Left ventricle myocardium inferior (tissue), 1 donor: ENCODE data around the gene MACC1. TPM values are rescaled to one million over a fixed set of nuclear protein-coding genes. Genes with fewer than 3 reads are reported as not detected.

Source experiments
- DNase-seq: peaks from one replicate; pipeline ENCODE4 v3.0.0-alpha.2; 2020
- H3K27ac ChIP-seq: fragments of 200-600 bp; replicated peaks from 2 replicates; pipeline ENCODE4 v1.8.0; 2021
- H3K27me3 ChIP-seq: fragments of 200-600 bp; 2 replicates; pipeline ENCODE4 v1.8.0; 2021; ENCODE audit warnings: low read depth
- H3K36me3 ChIP-seq: fragments of 200-600 bp; 2 replicates; pipeline ENCODE4 v1.8.0; 2021
- H3K4me1 ChIP-seq: fragments of 200-600 bp; 2 replicates; pipeline ENCODE4 v1.8.0; 2021
- H3K4me3 ChIP-seq: fragments of 200-600 bp; 2 replicates; pipeline ENCODE4 v1.8.0; 2021; ENCODE audit warnings: mild to moderate bottlenecking, moderate library complexity
- H3K9me3 ChIP-seq: fragments of 200-600 bp; replicated peaks from 2 replicates; pipeline ENCODE4 v1.8.0; 2021
- intact Hi-C: fragments of 100-400 bp; cut with micrococcal nuclease; formaldehyde crosslinking; loops from one replicate; pipeline ENCODE4 v1.11.0; 2022
- total RNA-seq: library from RNA; stranded (reverse); fragmentation: NEBNext Ultra II Directional; extraction: Animal tissue kit (Norgen Biotek cat#: 25700); gene quantifications from one replicate; pipeline ENCODE4 v1.2.1, GENCODE V29; 2021
- TF ChIP-seq, protein P1 (sequence below): fragments of 200-600 bp; IDR thresholded peaks from 2 replicates; pipeline ENCODE4 v1.8.0; 2021; ENCODE audit warnings: antibody characterized with exemption, mild to moderate bottlenecking, borderline replicate concordance
- donor health status: DM: no; HTN: yes; CAD: no; lungs with severe emphysema.

The MACC1 gene
- total RNA-seq, 1 donor from 2014 or later: 0.03 TPM

GRCh38 chr7:20229081-20229480 lies 11.9 kb upstream of the MACC1 start:
- no peaks in the 10 kb centered on the region for H3K36me3 ChIP-seq
- no peak for DNase-seq
- TF ChIP-seq, protein P1, sequence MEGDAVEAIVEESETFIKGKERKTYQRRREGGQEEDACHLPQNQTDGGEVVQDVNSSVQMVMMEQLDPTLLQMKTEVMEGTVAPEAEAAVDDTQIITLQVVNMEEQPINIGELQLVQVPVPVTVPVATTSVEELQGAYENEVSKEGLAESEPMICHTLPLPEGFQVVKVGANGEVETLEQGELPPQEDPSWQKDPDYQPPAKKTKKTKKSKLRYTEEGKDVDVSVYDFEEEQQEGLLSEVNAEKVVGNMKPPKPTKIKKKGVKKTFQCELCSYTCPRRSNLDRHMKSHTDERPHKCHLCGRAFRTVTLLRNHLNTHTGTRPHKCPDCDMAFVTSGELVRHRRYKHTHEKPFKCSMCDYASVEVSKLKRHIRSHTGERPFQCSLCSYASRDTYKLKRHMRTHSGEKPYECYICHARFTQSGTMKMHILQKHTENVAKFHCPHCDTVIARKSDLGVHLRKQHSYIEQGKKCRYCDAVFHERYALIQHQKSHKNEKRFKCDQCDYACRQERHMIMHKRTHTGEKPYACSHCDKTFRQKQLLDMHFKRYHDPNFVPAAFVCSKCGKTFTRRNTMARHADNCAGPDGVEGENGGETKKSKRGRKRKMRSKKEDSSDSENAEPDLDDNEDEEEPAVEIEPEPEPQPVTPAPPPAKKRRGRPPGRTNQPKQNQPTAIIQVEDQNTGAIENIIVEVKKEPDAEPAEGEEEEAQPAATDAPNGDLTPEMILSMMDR: no peak
- no peak overlapping the region for H3K27ac ChIP-seq
- H3K27me3 ChIP-seq: peaks cover 6% of the 10 kb centered on the region
- intact Hi-C loops: no loop called here
- H3K9me3 ChIP-seq: no peaks in the 10 kb centered on the region
- no peak overlapping the region for H3K4me3 ChIP-seq
- no peaks in the 10 kb centered on the region for H3K4me1 ChIP-seq

- Histone ChIP-seq H3K4me1 (no peaks in the 10 kb centered on the region), H3K9me3 (no peaks in the 10 kb centered on the region), H3K4me3 (no peak overlapping the region), H3K27me3 (peaks cover 6% of the 10 kb centered on the region), H3K36me3 (no peaks in the 10 kb centered on the region), H3K27ac (no peak overlapping the region)
- TF ChIP-seq, protein P1: no peak
- no peak for DNase-seq
- intact Hi-C loops: no loop called here
These were observed 11.5 kb upstream of the MACC1 start for GRCh38 chr7:20228654-20229053.

DNA sequence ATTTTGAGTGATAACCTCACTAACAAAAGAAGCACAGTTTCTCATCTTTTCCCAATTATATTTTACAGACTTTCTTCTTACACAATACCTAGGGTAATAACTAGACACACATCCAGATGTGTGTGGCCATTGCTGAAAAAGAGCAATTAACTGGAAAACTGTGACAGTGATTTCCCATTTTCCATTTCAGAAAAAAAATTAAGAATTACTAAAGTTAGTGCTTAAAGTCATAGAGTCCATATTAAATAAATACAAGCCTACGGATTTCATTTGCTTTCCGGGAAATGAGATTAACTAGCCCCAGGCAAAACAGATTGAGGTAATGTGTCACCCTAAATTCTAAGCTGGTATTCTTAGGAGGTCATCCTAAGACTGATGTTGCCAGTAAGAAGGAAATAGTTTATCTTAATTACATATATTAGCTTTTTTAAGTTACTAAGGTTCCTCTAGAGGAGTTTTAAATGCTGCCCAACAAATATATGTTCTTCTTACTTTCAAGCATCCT lies 10.2 kb upstream of the MACC1 start:
- no peaks in the 10 kb centered on the region for H3K4me1 ChIP-seq
- H3K4me3 ChIP-seq: no peak overlapping the region
- TF ChIP-seq, protein P1: no peak
- no peak overlapping the region for H3K27ac ChIP-seq
- peaks cover 11% of the 10 kb centered on the region for H3K27me3 ChIP-seq
- no peaks in the 10 kb centered on the region for H3K9me3 ChIP-seq
- intact Hi-C loops: no loop called here
- DNase-seq: no peak
- H3K36me3 ChIP-seq: no peaks in the 10 kb centered on the region

GRCh38 chr7:20226860-20227259 lies 9.7 kb upstream of the MACC1 start:
- Histone ChIP-seq H3K36me3 (no peaks in the 10 kb centered on the region), H3K9me3 (no peaks in the 10 kb centered on the region), H3K27me3 (peaks cover 12% of the 10 kb centered on the region), H3K27ac (no peak overlapping the region), H3K4me1 (no peaks in the 10 kb centered on the region), H3K4me3 (no peak overlapping the region)
- no peak for DNase-seq
- intact Hi-C loops: no loop called here
- TF ChIP-seq, protein P1: no peak

- Histone ChIP-seq H3K4me1 (no peaks in the 10 kb centered on the region), H3K4me3 (no peak overlapping the region), H3K36me3 (no peaks in the 10 kb centered on the region), H3K27ac (no peak overlapping the region), H3K27me3 (peaks cover 12% of the 10 kb centered on the region), H3K9me3 (no peaks in the 10 kb centered on the region)
- TF ChIP-seq, protein P1: no peak
- no peak for DNase-seq
- intact Hi-C loops: no loop called here
These were observed 8.2 kb upstream of the MACC1 start for GRCh38 chr7:20225384-20225783.
